ENCODE measurements around the gene ECI1. TPM values are rescaled to one million over a fixed set of nuclear protein-coding genes. Genes with fewer than 3 reads are reported as not detected.

Gene ECI1
- total RNA-seq, 2 donors from 2014 or later = 75.8 to 94.7 TPM

- TF ChIP-seq CTCF (conservative IDR thresholded peaks at IDR 0.05) = no peak
- Mint-ChIP-seq H3K4me3 (no peak overlapping the region), H3K36me3 (ENCODE audit: low read depth) (no peaks in the 10 kb centered on the region), H3K9me3 (no peaks in the 10 kb centered on the region), H3K4me1 (no peaks in the 10 kb centered on the region), H3K27ac (no peak overlapping the region), H3K27me3 (ENCODE audit: insufficient read depth) (no peaks in the 10 kb centered on the region)
- H3K4me3 ChIP-seq (ENCODE audit: low read length) = no peak overlapping the region
- no peaks in the 10 kb centered on the region for H3K4me1 ChIP-seq (ENCODE audit: control insufficient read depth, insufficient read depth, low read length)
- H3K36me3 ChIP-seq (ENCODE audit: control insufficient read depth, insufficient read depth, low read length) = no peaks in the 10 kb centered on the region
- H3K9ac ChIP-seq (ENCODE audit: extremely low read depth, low read length, poor library complexity, severe bottlenecking) = no peak overlapping the region
- no peak overlapping the region for H3K27ac ChIP-seq (ENCODE audit: low read depth, low read length)
- no peaks in the 10 kb centered on the region for H3K27me3 ChIP-seq (ENCODE audit: control insufficient read depth, insufficient read depth, low read length, poor library complexity, severe bottlenecking)
- 94% methylated on average over 14 to 23 of the region's 23 CpGs for WGBS, 2 experiments (ENCODE audit: insufficient coverage in 1 of 2, insufficient read length in 1 of 2)
- DNase-seq = no peak
- H3K9me3 ChIP-seq (ENCODE audit: control insufficient read depth, low read length) = no peaks in the 10 kb centered on the region
These were observed 37.9 kb upstream of the ECI1 start for GRCh38 chr16:2289282-2289681.

GRCh38 chr16:2288726-2289125 is 37.3 kb upstream of the ECI1 start:
- Mint-ChIP-seq H3K36me3 (ENCODE audit: low read depth) (no peaks in the 10 kb centered on the region), H3K4me1 (no peaks in the 10 kb centered on the region), H3K4me3 (no peak overlapping the region), H3K27ac (no peak overlapping the region), H3K9me3 (no peaks in the 10 kb centered on the region), H3K27me3 (ENCODE audit: insufficient read depth) (no peaks in the 10 kb centered on the region)
- H3K27ac ChIP-seq (ENCODE audit: low read depth, low read length) = no peak overlapping the region
- 90 to 93% methylated on average over 8 of the region's 8 CpGs for WGBS, 2 experiments (ENCODE audit: insufficient coverage in 1 of 2, insufficient read length in 1 of 2)
- peak; percentile 36 for DNase-seq
- no peaks in the 10 kb centered on the region for H3K27me3 ChIP-seq (ENCODE audit: control insufficient read depth, insufficient read depth, low read length, poor library complexity, severe bottlenecking)
- H3K36me3 ChIP-seq (ENCODE audit: control insufficient read depth, insufficient read depth, low read length) = no peaks in the 10 kb centered on the region
- H3K9me3 ChIP-seq (ENCODE audit: control insufficient read depth, low read length) = no peaks in the 10 kb centered on the region
- no peak overlapping the region for H3K4me3 ChIP-seq (ENCODE audit: low read length)
- no peaks in the 10 kb centered on the region for H3K4me1 ChIP-seq (ENCODE audit: control insufficient read depth, insufficient read depth, low read length)
- no peak for TF ChIP-seq CTCF (conservative IDR thresholded peaks at IDR 0.05)
- H3K9ac ChIP-seq (ENCODE audit: extremely low read depth, low read length, poor library complexity, severe bottlenecking) = no peak overlapping the region

- Mint-ChIP-seq H3K27ac (no peak overlapping the region), H3K4me3 (no peak overlapping the region), H3K4me1 (no peaks in the 10 kb centered on the region), H3K9me3 (no peaks in the 10 kb centered on the region), H3K36me3 (ENCODE audit: low read depth) (no peaks in the 10 kb centered on the region), H3K27me3 (ENCODE audit: insufficient read depth) (no peaks in the 10 kb centered on the region)
- Histone ChIP-seq H3K9ac (ENCODE audit: extremely low read depth, low read length, poor library complexity, severe bottlenecking) (no peak overlapping the region), H3K4me3 (ENCODE audit: low read length) (no peak overlapping the region), H3K36me3 (ENCODE audit: control insufficient read depth, insufficient read depth, low read length) (no peaks in the 10 kb centered on the region), H3K9me3 (ENCODE audit: control insufficient read depth, low read length) (no peaks in the 10 kb centered on the region), H3K27me3 (ENCODE audit: control insufficient read depth, insufficient read depth, low read length, poor library complexity, severe bottlenecking) (no peaks in the 10 kb centered on the region), H3K4me1 (ENCODE audit: control insufficient read depth, insufficient read depth, low read length) (no peaks in the 10 kb centered on the region), H3K27ac (ENCODE audit: low read depth, low read length) (no peak overlapping the region)
- TF ChIP-seq CTCF (conservative IDR thresholded peaks at IDR 0.05) = no peak
- 89 to 90% methylated on average over 23 to 35 of the region's 35 CpGs for WGBS, 2 experiments (ENCODE audit: insufficient coverage in 1 of 2, insufficient read length in 1 of 2)
- DNase-seq = no peak
These were observed 36.6 kb upstream of the ECI1 start for GRCh38 chr16:2287916-2288547.

Measured in endodermal cell (in vitro differentiated cells).